HG03354 (cell line): Measurements from ENCODE around the gene SND1.

ENCODE experiments used
- ATAC-seq: cut with Tn5 transposase; IDR thresholded peaks from one replicate; pipeline ENCODE4 v1.9.1; 2021; ENCODE audit warnings: mild to moderate bottlenecking; ENCODE audit not compliant: unreplicated experiment, poor library complexity, severe bottlenecking

SND1 gene

GRCh38 chr7:127845522-127846214 lies 193.7 kb downstream of the SND1 start:
- ATAC-seq: no peak

GRCh38 chr7:127847641-127848040 lies 195.6 kb downstream of the SND1 start:
- ATAC-seq: no peak

- ATAC-seq: no peak
Measured at GRCh38 chr7:127848241-127848640, 196.2 kb downstream of the SND1 start.

- ATAC-seq: no peak
Measured at GRCh38 chr7:127850195-127850594, 198.2 kb downstream of the SND1 start.

GRCh38 chr7:127854383-127854782 lies 202.4 kb downstream of the SND1 start:
- no peak for ATAC-seq

GRCh38 chr7:127857464-127857841 lies 205.5 kb downstream of the SND1 start:
- ATAC-seq: no peak

GRCh38 chr7:127858091-127858914 lies 206.3 kb downstream of the SND1 start:
- ATAC-seq: no peak

GRCh38 chr7:127858915-127859189 lies 206.9 kb downstream of the SND1 start:
- ATAC-seq: no peak

- ATAC-seq: no peak
Measured at GRCh38 chr7:127859330-127859729, 207.3 kb downstream of the SND1 start.

GRCh38 chr7:127862525-127862924 lies 210.5 kb downstream of the SND1 start:
- ATAC-seq: no peak

GRCh38 chr7:127863082-127863481 lies 211.1 kb downstream of the SND1 start:
- ATAC-seq: no peak

- no peak for ATAC-seq
Measured at GRCh38 chr7:127865466-127865865, 213.5 kb downstream of the SND1 start.

GRCh38 chr7:127870231-127870907 lies 218.4 kb downstream of the SND1 start:
- ATAC-seq: peak; percentile 86

GRCh38 chr7:127871226-127871625 lies 219.2 kb downstream of the SND1 start:
- ATAC-seq: no peak

- peak; percentile 57 for ATAC-seq
Measured at GRCh38 chr7:127872122-127872521, 220.1 kb downstream of the SND1 start.

GRCh38 chr7:127873151-127873550 lies 221.2 kb downstream of the SND1 start:
- ATAC-seq: no peak

- no peak for ATAC-seq
Measured at GRCh38 chr7:127873715-127874636, 222.0 kb downstream of the SND1 start.

- ATAC-seq: no peak
Measured at GRCh38 chr7:127874951-127875608, 223.1 kb downstream of the SND1 start.

GRCh38 chr7:127876393-127876792 lies 224.4 kb downstream of the SND1 start:
- no peak for ATAC-seq
